Liver (tissue), 9 donors: ENCODE results near the gene SIPA1L3. TPM values are rescaled to one million over a fixed set of nuclear protein-coding genes. Genes with fewer than 3 reads are reported as not detected.

Source experiments
- DNase-seq: peaks from one replicate; pipeline ENCODE4 v3.0.0-alpha.2; 2017; ENCODE audit warnings: low spot score
- H3K27ac ChIP-seq, 2 donors: one replicate each; pipeline ENCODE4 v1.7.0; 2013; ENCODE audit warnings: inconsistent platforms in 2 of 2, low read length in 2 of 2, control low read depth in 1 of 2, low read depth in 1 of 2, mild to moderate bottlenecking in 1 of 2
- H3K27me3 ChIP-seq, 4 donors: one replicate each; pipeline versions ENCODE4 v1.6.1 to v1.7.0; 2013; ENCODE audit warnings: low read length in 3 of 4, inconsistent platforms in 1 of 4, mild to moderate bottlenecking in 1 of 4, moderate library complexity in 1 of 4; ENCODE audit not compliant: control insufficient read depth in 4 of 4, insufficient read depth in 4 of 4
- H3K36me3 ChIP-seq, 4 donors: one replicate each; pipeline versions ENCODE4 v1.6.1 to v1.7.0; 2013; ENCODE audit warnings: low read length in 3 of 4, mild to moderate bottlenecking in 3 of 4, low read depth in 1 of 4, moderate library complexity in 1 of 4; ENCODE audit not compliant: control insufficient read depth in 4 of 4, insufficient read depth in 3 of 4
- H3K4me1 ChIP-seq, 4 donors: one replicate each; pipeline versions ENCODE4 v1.6.1 to v1.7.0; 2013; ENCODE audit warnings: low read length in 3 of 4, mild to moderate bottlenecking in 3 of 4, moderate library complexity in 1 of 4; ENCODE audit not compliant: control insufficient read depth in 4 of 4, insufficient read depth in 4 of 4
- H3K4me3 ChIP-seq, 3 donors: one replicate each; pipeline versions ENCODE4 v1.6.1 to v1.7.0; 2013; ENCODE audit warnings: low read length in 3 of 3, control low read depth in 1 of 3, low read depth in 1 of 3, mild to moderate bottlenecking in 1 of 3
- H3K9ac ChIP-seq, 2 donors: one replicate each; pipeline ENCODE4 v1.7.0; 2013; ENCODE audit warnings: low read length in 2 of 2, mild to moderate bottlenecking in 2 of 2, moderate library complexity in 2 of 2, control low read depth in 1 of 2, low read depth in 1 of 2
- H3K9me3 ChIP-seq, 4 donors: one replicate each; pipeline versions ENCODE4 v1.6.1 to v1.7.0; 2013; ENCODE audit warnings: low read length in 3 of 4; ENCODE audit not compliant: control insufficient read depth in 4 of 4
- ATF3 ChIP-seq: IDR thresholded peaks from 2 replicates; pipeline ENCODE4 v1.6.1; 2016; ENCODE audit warnings: antibody characterized with exemption
- CTCF ChIP-seq: fragments of 150-350 bp; IDR thresholded peaks from 2 replicates; pipeline ENCODE4 v1.5.1; 2017; ENCODE audit warnings: improper control_type of control experiment, low read depth, low read length; ENCODE audit not compliant: missing input control
- FOXA1 ChIP-seq: IDR thresholded peaks from 2 replicates; pipeline ENCODE4 v1.6.1; 2016; ENCODE audit warnings: antibody characterized with exemption
- FOXA2 ChIP-seq: IDR thresholded peaks from 2 replicates; pipeline ENCODE4 v1.6.1; 2016; ENCODE audit warnings: antibody characterized with exemption
- GABPA ChIP-seq, 2 donors: IDR thresholded peaks in 1 of 2; conservative IDR thresholded peaks in 1 of 2; 2 replicates each; pipeline ENCODE4 v1.6.1; 2016; ENCODE audit warnings: antibody characterized with exemption in 2 of 2, mild to moderate bottlenecking in 1 of 2, moderate library complexity in 1 of 2
- HNF4G ChIP-seq: IDR thresholded peaks from 2 replicates; pipeline ENCODE4 v1.6.1; 2016; ENCODE audit warnings: antibody characterized with exemption
- JUND ChIP-seq, 2 donors: IDR thresholded peaks; 2 replicates each; pipeline ENCODE4 v1.6.1; 2016; ENCODE audit warnings: antibody characterized with exemption in 2 of 2
- MAX ChIP-seq: IDR thresholded peaks from 2 replicates; pipeline ENCODE4 v1.6.1; 2016; ENCODE audit warnings: antibody characterized with exemption
- NR2F2 ChIP-seq: IDR thresholded peaks from 2 replicates; pipeline ENCODE4 v1.6.1; 2016; ENCODE audit warnings: antibody characterized with exemption
- RAD21 ChIP-seq, 2 donors: IDR thresholded peaks; 2 replicates each; pipeline ENCODE4 v1.6.1; 2016; ENCODE audit warnings: antibody characterized with exemption in 2 of 2, mild to moderate bottlenecking in 2 of 2
- RXRA ChIP-seq, 2 donors: IDR thresholded peaks; 2 replicates each; pipeline ENCODE4 v1.6.1; 2017 to 2018; ENCODE audit warnings: antibody characterized with exemption in 2 of 2, mild to moderate bottlenecking in 1 of 2
- SP1 ChIP-seq: IDR thresholded peaks from 2 replicates; pipeline ENCODE4 v1.6.1; 2018; ENCODE audit warnings: antibody characterized with exemption, mild to moderate bottlenecking
- ZBTB33 ChIP-seq: IDR thresholded peaks from 2 replicates; pipeline ENCODE4 v1.6.1; 2016; ENCODE audit warnings: antibody characterized with exemption
- WGBS: extraction: QIAGEN DNeasy Blood & Tissue Kit; methylation state at CpG from one replicate; pipeline ENCODE4 v1.1.7; 2013; 5-methylcytosine and 5-hydroxymethylcytosine counted together
- polyA plus RNA-seq, 2 donors: library from polyadenylated mRNA; stranded (reverse) in 1 of 2; unstranded in 1 of 2; fragments of 200-250 nt in 1 of 2; fragments of >200 nt in 1 of 2; fragmentation: Nextera tagmentation in 1 of 2; extraction: Ambion mirVana in 1 of 2; gene quantifications; one replicate each; pipeline versions ENCODE4 v1.2.1 to v1.2.3, GENCODE V29; 2013 to 2015
- total RNA-seq, 2 donors: library from RNA; depleted of rRNA; stranded (reverse); fragments of >200 nt; gene quantifications; one replicate each; pipeline ENCODE4 v1.2.3, GENCODE V29; 2014
- donor health status: healthy.
- donor health status: healthy.
- donor health status: healthy.
- donor health status: healthy.
- donor health status: healthy.

The SIPA1L3 gene
- total and polyA plus RNA-seq, 4 donors: 2.4 to 10.0 (median 4.4) TPM

- 78% methylated on average over 11 of the region's 11 CpGs for WGBS
Observed at GRCh38 chr19:37893845-37894575, 13.0 kb upstream of the SIPA1L3 start.

GRCh38 chr19:37896180-37896579 is 10.8 kb upstream of the SIPA1L3 start:
- no peak overlapping the region for H3K9ac ChIP-seq
- 84% methylated on average over 8 of the region's 8 CpGs for WGBS
- H3K27ac ChIP-seq: no peak overlapping the region
- H3K27me3 ChIP-seq: peaks cover 0 to 2% (median 0%) of the 10 kb centered on the region in 4 donors
- no peak for TF ChIP-seq MAX
- TF ChIP-seq HNF4G: no peak
- TF ChIP-seq ATF3: no peak
- TF ChIP-seq FOXA2: no peak
- TF ChIP-seq NR2F2: no peak
- no peak for TF ChIP-seq SP1
- no peak for TF ChIP-seq RXRA (IDR thresholded peaks at IDR 0.05)
- no peak for TF ChIP-seq CTCF
- no peak for TF ChIP-seq JUND (IDR thresholded peaks at IDR 0.05)
- DNase-seq: no peak
- H3K9me3 ChIP-seq: no peaks in the 10 kb centered on the region
- no peaks in the 10 kb centered on the region for H3K36me3 ChIP-seq
- H3K4me3 ChIP-seq: no peak overlapping the region
- H3K4me1 ChIP-seq: no peaks in the 10 kb centered on the region

More at GRCh38 chr19:37893845-37894575, 13.0 kb upstream of the SIPA1L3 start:
- DNase-seq: no peak
- Histone ChIP-seq H3K4me3 (no peak overlapping the region), H3K27me3 (peaks cover 0 to 2% (median 1%) of the 10 kb centered on the region in 4 donors), H3K9me3 (peaks cover 0 to under 1% (median 0%) of the 10 kb centered on the region in 4 donors), H3K36me3 (no peaks in the 10 kb centered on the region), H3K27ac (no peak overlapping the region), H3K4me1 (no peaks in the 10 kb centered on the region), H3K9ac (no peak overlapping the region)
- TF ChIP-seq FOXA2: no peak
- no peak for TF ChIP-seq FOXA1
- no peak for TF ChIP-seq CTCF
- no peak for TF ChIP-seq ZBTB33
- no peak for TF ChIP-seq SP1
- no peak for TF ChIP-seq HNF4G
- TF ChIP-seq GABPA (IDR thresholded peaks at IDR 0.05 in 1 of 2, conservative IDR thresholded peaks at IDR 0.05 in 1 of 2): no peak
- TF ChIP-seq RAD21 (IDR thresholded peaks at IDR 0.05): no peak
- TF ChIP-seq ATF3: no peak
